Chondrocyte (in vitro differentiated cells): ENCODE results near the gene BRDT. TPM values are rescaled to one million over a fixed set of nuclear protein-coding genes. Genes with fewer than 3 reads are reported as not detected.

Experiments used
- DNase-seq: peaks from one replicate; pipeline ENCODE4 v3.0.0; 2021; ENCODE audit warnings: mixed read lengths, low spot score
- H3K27ac Mint-ChIP-seq: one replicate; pipeline ENCODE4 v1.8.0; 2021; ENCODE audit warnings: mild to moderate bottlenecking, moderate library complexity, mixed read lengths; ENCODE audit not compliant: unreplicated experiment
- H3K27me3 Mint-ChIP-seq: 2 replicates; pipeline ENCODE4 v1.8.0; 2021; ENCODE audit warnings: low read depth, mixed read lengths
- H3K36me3 Mint-ChIP-seq: 2 replicates; pipeline ENCODE4 v1.8.0; 2021; ENCODE audit warnings: low read depth, mixed read lengths
- H3K4me1 Mint-ChIP-seq: 2 replicates; pipeline ENCODE4 v1.8.0; 2021; ENCODE audit warnings: low read depth, mild to moderate bottlenecking, mixed read lengths
- H3K4me3 Mint-ChIP-seq: one replicate; pipeline ENCODE4 v1.8.0; 2021; ENCODE audit warnings: mild to moderate bottlenecking, moderate library complexity, mixed read lengths; ENCODE audit not compliant: unreplicated experiment
- H3K9me3 Mint-ChIP-seq: 2 replicates; pipeline ENCODE4 v1.8.0; 2021; ENCODE audit warnings: low read depth, mixed read lengths
- CTCF ChIP-seq: fragments of 200-600 bp; sonication (generic); IDR thresholded peaks from 2 replicates; pipeline ENCODE4 v1.5.0; 2021; ENCODE audit warnings: antibody characterized with exemption, mild to moderate bottlenecking, moderate library complexity
- total RNA-seq: library from RNA; stranded (reverse); gene quantifications from 3 replicates; pipeline ENCODE4 v1.2.1, GENCODE V29; 2021

Gene BRDT
- total RNA-seq, 1 donor from 2014 or later = not detected

DNA sequence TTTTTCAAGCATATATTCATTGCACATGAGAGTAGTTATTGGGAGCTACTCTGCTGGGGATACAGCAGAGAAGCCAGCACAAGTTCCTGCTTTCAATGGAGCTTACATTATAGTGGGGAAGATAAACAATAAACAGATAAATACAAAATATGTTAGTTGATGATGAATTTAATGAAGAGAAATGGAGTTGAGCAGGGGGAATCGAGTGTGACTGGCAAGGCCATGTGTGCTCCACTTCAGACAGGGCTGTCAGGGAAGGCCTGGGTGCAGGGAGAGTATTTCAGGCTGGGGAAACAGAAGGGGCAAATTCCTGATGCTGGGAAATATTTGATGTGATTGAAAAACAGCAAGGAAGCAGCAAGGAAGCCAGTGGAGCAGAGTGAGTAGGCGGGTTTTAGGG, 21.2 kb upstream of the BRDT start:
- Mint-ChIP-seq H3K9me3 (peaks cover 7% of the 10 kb centered on the region), H3K4me1 (peaks cover 21% of the 10 kb centered on the region), H3K27ac (no peak overlapping the region), H3K27me3 (no peaks in the 10 kb centered on the region), H3K4me3 (no peak overlapping the region), H3K36me3 (no peaks in the 10 kb centered on the region)
- DNase-seq = no peak
- no peak for TF ChIP-seq CTCF

DNA sequence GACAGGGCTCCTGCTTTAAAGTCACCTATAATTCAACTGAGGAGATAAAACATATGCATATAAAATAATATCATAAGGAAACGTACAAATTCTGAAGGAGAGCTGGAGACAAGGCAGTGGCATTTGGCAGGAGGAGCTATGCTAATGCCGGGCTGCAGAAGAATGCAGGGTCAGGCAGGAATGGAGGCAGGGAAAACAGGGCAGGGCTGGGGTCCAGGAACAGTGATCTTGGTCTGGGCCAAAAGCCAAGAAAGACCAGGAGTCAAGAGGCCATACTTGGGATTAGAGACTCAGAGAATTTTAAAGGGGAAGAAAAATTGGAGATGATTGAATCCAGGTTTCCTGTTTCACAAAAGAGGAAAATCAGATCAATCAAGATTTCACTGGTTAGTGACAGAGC, 20.0 kb upstream of the BRDT start:
- DNase-seq = no peak
- H3K27me3 Mint-ChIP-seq = no peaks in the 10 kb centered on the region
- H3K4me1 Mint-ChIP-seq = peaks cover 15% of the 10 kb centered on the region
- TF ChIP-seq CTCF = no peak
- H3K27ac Mint-ChIP-seq = no peak overlapping the region
- no peak overlapping the region for H3K4me3 Mint-ChIP-seq
- peaks cover under 1% of the 10 kb centered on the region for H3K9me3 Mint-ChIP-seq
- no peaks in the 10 kb centered on the region for H3K36me3 Mint-ChIP-seq

- no peaks in the 10 kb centered on the region for H3K9me3 Mint-ChIP-seq
- DNase-seq = no peak
- no peak for TF ChIP-seq CTCF
- no peaks in the 10 kb centered on the region for H3K36me3 Mint-ChIP-seq
- no peaks in the 10 kb centered on the region for H3K4me1 Mint-ChIP-seq
- no peak overlapping the region for H3K4me3 Mint-ChIP-seq
- H3K27ac Mint-ChIP-seq = no peak overlapping the region
- no peaks in the 10 kb centered on the region for H3K27me3 Mint-ChIP-seq
Measured at GRCh38 chr1:91937613-91938012, 11.6 kb upstream of the BRDT start.

- TF ChIP-seq CTCF = no peak
- H3K9me3 Mint-ChIP-seq = no peaks in the 10 kb centered on the region
- H3K36me3 Mint-ChIP-seq = no peaks in the 10 kb centered on the region
- DNase-seq = no peak
- H3K27ac Mint-ChIP-seq = no peak overlapping the region
- H3K4me3 Mint-ChIP-seq = no peak overlapping the region
- no peaks in the 10 kb centered on the region for H3K4me1 Mint-ChIP-seq
- H3K27me3 Mint-ChIP-seq = no peaks in the 10 kb centered on the region
Measured at GRCh38 chr1:91940496-91940895, 8.7 kb upstream of the BRDT start.

GRCh38 chr1:91944087-91944486, 5.1 kb upstream of the BRDT start:
- no peak for DNase-seq
- Mint-ChIP-seq H3K4me3 (no peak overlapping the region), H3K27ac (no peak overlapping the region), H3K9me3 (no peaks in the 10 kb centered on the region), H3K4me1 (no peaks in the 10 kb centered on the region), H3K36me3 (no peaks in the 10 kb centered on the region), H3K27me3 (no peaks in the 10 kb centered on the region)
- no peak for TF ChIP-seq CTCF
